HepG2 (cell line): Measurements from ENCODE around the gene SMLR1. TPM values are rescaled to one million over a fixed set of nuclear protein-coding genes. Genes with fewer than 3 reads are reported as not detected.

ENCODE experiments used
- HNF4G ChIP-seq, 2 experiments: sonication (generic) in 1 of 2; formaldehyde crosslinking in 1 of 2; IDR thresholded peaks; 2 replicates each; pipeline versions ENCODE4 v1.4.0 to v1.6.1; 2011 to 2020; ENCODE audit warnings: borderline replicate concordance in 2 of 2, low read depth in 2 of 2, mild to moderate bottlenecking in 2 of 2, low read length in 1 of 2, missing genetic modification reagents in 1 of 2, moderate library complexity in 1 of 2
- NBN ChIP-seq: fragments of 450-650 bp; conservative IDR thresholded peaks from 2 replicates; pipeline ENCODE4 v1.6.1; 2017
- SP1 ChIP-seq, 2 experiments: fragments of 450-650 bp in 1 of 2; sonication (generic) in 1 of 2; formaldehyde crosslinking in 1 of 2; IDR thresholded peaks; 2 replicates each; pipeline versions ENCODE4 v1.4.0 to v1.6.1; 2016 to 2020; ENCODE audit warnings: missing genetic modification reagents in 1 of 2
- STAT5B ChIP-seq: sonication (generic); formaldehyde crosslinking; IDR thresholded peaks from 2 replicates; pipeline ENCODE4 v1.4.0; 2020; ENCODE audit warnings: missing genetic modification reagents
- TBX3 ChIP-seq: fragments of 450-650 bp; IDR thresholded peaks from 2 replicates; pipeline ENCODE4 v1.6.1; 2017; ENCODE audit warnings: antibody characterized with exemption, mild to moderate bottlenecking, inconsistent platforms, borderline replicate concordance
- THYN1 ChIP-seq: sonication (generic); formaldehyde crosslinking; IDR thresholded peaks from 2 replicates; pipeline ENCODE4 v1.8.1; 2023; ENCODE audit warnings: low read depth, mild to moderate bottlenecking, moderate library complexity, missing genetic modification reagents, borderline replicate concordance
- ZC3H13 ChIP-seq: sonication (generic); formaldehyde crosslinking; IDR thresholded peaks from 2 replicates; pipeline ENCODE4 v1.8.1; 2023; ENCODE audit warnings: mild to moderate bottlenecking, missing genetic modification reagents, moderate library complexity
- ZNF33A ChIP-seq: sonication (generic); formaldehyde crosslinking; IDR thresholded peaks from 2 replicates; pipeline ENCODE4 v1.5.1; 2020; ENCODE audit warnings: missing genetic modification reagents, mild to moderate bottlenecking, moderate library complexity, borderline replicate concordance
- ZNF354B ChIP-seq: sonication (generic); formaldehyde crosslinking; IDR thresholded peaks from 2 replicates; pipeline ENCODE4 v1.8.0; 2022; ENCODE audit warnings: mild to moderate bottlenecking, missing genetic modification reagents
- ZNF781 ChIP-seq: sonication (generic); formaldehyde crosslinking; IDR thresholded peaks from 2 replicates; pipeline ENCODE4 v1.5.1; 2020; ENCODE audit warnings: borderline replicate concordance, mild to moderate bottlenecking, missing genetic modification reagents; ENCODE audit errors: not compliant biosample characterization
- ZNF883 ChIP-seq: sonication (generic); formaldehyde crosslinking; IDR thresholded peaks from 2 replicates; pipeline ENCODE4 v1.5.1; 2020; ENCODE audit warnings: mild to moderate bottlenecking, missing genetic modification reagents; ENCODE audit errors: not compliant biosample characterization
- polyA plus RNA-seq, 8 experiments: library from polyadenylated mRNA; depleted of rRNA in 3 of 8; stranded (reverse) in 7 of 8; unstranded in 1 of 8; fragments of >200 nt; fragmentation: Illumina TruSeq in 4 of 8; extraction: Trizol in 4 of 8; gene quantifications; 2 replicates each; pipeline versions ENCODE4 v1.2.1 to v1.2.3, GENCODE V29; 2011 to 2016; ENCODE audit warnings: low read depth in 4 of 8, missing spikeins in 1 of 8, mixed read lengths in 1 of 8; ENCODE audit not compliant: insufficient read depth in 1 of 8
- total RNA-seq, 5 experiments: library from RNA; depleted of rRNA; stranded (reverse); fragments of >200 nt; fragmentation: Illumina TruSeq; extraction: Trizol; gene quantifications; 2 replicates each; pipeline ENCODE4 v1.2.3, GENCODE V29; 2016; ENCODE audit warnings: low read depth in 1 of 5
- TF ChIP-seq, protein P1 (sequence below): sonication (generic); formaldehyde crosslinking; conservative IDR thresholded peaks from 2 replicates; pipeline ENCODE4 v1.5.0; 2020; ENCODE audit warnings: missing genetic modification reagents
- TF ChIP-seq, protein P2 (sequence below): sonication (generic); formaldehyde crosslinking; conservative IDR thresholded peaks from 2 replicates; pipeline ENCODE4 v1.4.0; 2020; ENCODE audit warnings: missing genetic modification reagents
- TF ChIP-seq, protein P3 (sequence below): sonication (generic); formaldehyde crosslinking; IDR thresholded peaks from 2 replicates; pipeline ENCODE4 v1.4.0; 2020; ENCODE audit warnings: missing genetic modification reagents, low read depth, mild to moderate bottlenecking, borderline replicate concordance
- TF ChIP-seq, protein P4 (sequence below): sonication (generic); formaldehyde crosslinking; IDR thresholded peaks from 2 replicates; pipeline ENCODE4 v1.4.0; 2020; ENCODE audit warnings: mild to moderate bottlenecking, low read depth, missing genetic modification reagents
- TF ChIP-seq, protein P5 (sequence below): IDR thresholded peaks from 2 replicates; pipeline ENCODE4 v1.6.1; 2016; ENCODE audit warnings: mild to moderate bottlenecking, missing biosample characterization, missing genetic modification reagents
- TF ChIP-seq, protein P6 (sequence below): sonication (generic); formaldehyde crosslinking; IDR thresholded peaks from 2 replicates; pipeline ENCODE4 v1.8.1; 2023; ENCODE audit warnings: mild to moderate bottlenecking, inconsistent platforms, moderate library complexity, missing genetic modification reagents, borderline replicate concordance
- TF ChIP-seq, protein P7 (sequence below): sonication (generic); formaldehyde crosslinking; IDR thresholded peaks from 2 replicates; pipeline ENCODE4 v1.5.1; 2020; ENCODE audit warnings: mild to moderate bottlenecking, moderate library complexity, missing genetic modification reagents

Gene SMLR1
- total and polyA plus RNA-seq, 2 of the 13 experiments (the other 11 are each of a cell fraction or from before 2014, with no cell fraction given) = 41.8 to 104 TPM

DNA sequence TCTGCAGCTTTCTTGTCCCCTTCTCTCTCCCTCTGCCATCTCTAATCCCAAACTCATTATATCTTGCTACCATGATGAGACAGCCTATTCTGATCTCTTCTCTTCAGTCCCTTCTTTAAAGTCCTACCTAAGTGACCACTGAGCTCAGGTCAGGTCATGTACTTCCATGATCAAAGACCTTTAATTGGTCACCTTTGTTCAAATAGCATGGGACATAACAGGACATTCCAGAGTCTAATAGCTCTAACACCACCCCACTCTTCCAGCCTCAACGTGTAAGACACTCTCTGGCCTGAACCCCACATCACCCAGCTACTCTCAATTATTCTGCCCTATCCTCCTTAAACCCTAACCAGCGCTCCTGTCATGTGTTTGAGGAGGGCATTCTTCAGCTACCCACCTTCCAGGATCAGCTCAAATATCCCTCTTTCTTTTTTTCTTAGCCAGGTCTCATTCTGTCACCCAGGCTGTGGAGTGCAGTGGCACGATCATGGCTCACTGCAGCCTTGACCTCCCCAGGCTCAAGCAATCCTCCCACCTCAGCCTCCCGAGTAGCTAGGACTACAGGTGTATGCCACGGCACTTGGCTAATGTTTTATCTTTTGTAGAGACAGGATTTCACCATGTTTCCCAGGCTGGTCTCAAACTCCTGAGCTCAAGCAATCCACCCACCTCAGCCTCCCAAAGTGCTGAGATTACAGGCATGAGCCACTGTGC, 2.1 kb upstream of the SMLR1 start (continued):
- TF ChIP-seq, protein P1, sequence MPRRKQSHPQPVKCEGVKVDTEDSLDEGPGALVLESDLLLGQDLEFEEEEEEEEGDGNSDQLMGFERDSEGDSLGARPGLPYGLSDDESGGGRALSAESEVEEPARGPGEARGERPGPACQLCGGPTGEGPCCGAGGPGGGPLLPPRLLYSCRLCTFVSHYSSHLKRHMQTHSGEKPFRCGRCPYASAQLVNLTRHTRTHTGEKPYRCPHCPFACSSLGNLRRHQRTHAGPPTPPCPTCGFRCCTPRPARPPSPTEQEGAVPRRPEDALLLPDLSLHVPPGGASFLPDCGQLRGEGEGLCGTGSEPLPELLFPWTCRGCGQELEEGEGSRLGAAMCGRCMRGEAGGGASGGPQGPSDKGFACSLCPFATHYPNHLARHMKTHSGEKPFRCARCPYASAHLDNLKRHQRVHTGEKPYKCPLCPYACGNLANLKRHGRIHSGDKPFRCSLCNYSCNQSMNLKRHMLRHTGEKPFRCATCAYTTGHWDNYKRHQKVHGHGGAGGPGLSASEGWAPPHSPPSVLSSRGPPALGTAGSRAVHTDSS (CRISPR knock-in tag) = no peak
- TF ChIP-seq, protein P2, sequence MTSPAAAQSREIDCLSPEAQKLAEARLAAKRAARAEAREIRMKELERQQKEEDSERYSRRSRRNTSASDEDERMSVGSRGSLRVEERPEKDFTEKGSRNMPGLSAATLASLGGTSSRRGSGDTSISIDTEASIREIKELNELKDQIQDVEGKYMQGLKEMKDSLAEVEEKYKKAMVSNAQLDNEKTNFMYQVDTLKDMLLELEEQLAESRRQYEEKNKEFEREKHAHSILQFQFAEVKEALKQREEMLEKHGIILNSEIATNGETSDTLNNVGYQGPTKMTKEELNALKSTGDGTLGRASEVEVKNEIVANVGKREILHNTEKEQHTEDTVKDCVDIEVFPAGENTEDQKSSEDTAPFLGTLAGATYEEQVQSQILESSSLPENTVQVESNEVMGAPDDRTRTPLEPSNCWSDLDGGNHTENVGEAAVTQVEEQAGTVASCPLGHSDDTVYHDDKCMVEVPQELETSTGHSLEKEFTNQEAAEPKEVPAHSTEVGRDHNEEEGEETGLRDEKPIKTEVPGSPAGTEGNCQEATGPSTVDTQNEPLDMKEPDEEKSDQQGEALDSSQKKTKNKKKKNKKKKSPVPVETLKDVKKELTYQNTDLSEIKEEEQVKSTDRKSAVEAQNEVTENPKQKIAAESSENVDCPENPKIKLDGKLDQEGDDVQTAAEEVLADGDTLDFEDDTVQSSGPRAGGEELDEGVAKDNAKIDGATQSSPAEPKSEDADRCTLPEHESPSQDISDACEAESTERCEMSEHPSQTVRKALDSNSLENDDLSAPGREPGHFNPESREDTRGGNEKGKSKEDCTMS (CRISPR knock-in tag) = no peak
- TF ChIP-seq TBX3 = peak; percentile 61; the same call in 1 of the 2 replicates
- no peak for TF ChIP-seq ZNF354B (CRISPR knock-in tag)
- TF ChIP-seq ZNF781 = no peak
- TF ChIP-seq, protein P3, sequence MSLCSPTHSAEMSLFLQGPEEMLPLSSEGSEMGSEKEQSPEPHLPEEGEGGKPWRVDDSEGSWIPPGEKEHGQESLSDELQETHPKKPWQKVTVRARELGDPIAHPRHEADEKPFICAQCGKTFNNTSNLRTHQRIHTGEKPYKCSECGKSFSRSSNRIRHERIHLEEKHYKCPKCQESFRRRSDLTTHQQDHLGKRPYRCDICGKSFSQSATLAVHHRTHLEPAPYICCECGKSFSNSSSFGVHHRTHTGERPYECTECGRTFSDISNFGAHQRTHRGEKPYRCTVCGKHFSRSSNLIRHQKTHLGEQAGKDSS = no peak
- TF ChIP-seq THYN1 (CRISPR knock-in tag) = no peak
- TF ChIP-seq ZNF33A (CRISPR knock-in tag) = no peak
- TF ChIP-seq, protein P4, sequence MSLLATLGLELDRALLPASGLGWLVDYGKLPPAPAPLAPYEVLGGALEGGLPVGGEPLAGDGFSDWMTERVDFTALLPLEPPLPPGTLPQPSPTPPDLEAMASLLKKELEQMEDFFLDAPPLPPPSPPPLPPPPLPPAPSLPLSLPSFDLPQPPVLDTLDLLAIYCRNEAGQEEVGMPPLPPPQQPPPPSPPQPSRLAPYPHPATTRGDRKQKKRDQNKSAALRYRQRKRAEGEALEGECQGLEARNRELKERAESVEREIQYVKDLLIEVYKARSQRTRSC (CRISPR knock-in tag) = no peak
- TF ChIP-seq NBN = no peak
- no peak for TF ChIP-seq ZNF883
- TF ChIP-seq SP1 (IDR thresholded peaks at IDR 0.05) = no peak
- TF ChIP-seq SP1 (CRISPR knock-in tag; IDR thresholded peaks at IDR 0.05) = no peak
- TF ChIP-seq, protein P5, sequence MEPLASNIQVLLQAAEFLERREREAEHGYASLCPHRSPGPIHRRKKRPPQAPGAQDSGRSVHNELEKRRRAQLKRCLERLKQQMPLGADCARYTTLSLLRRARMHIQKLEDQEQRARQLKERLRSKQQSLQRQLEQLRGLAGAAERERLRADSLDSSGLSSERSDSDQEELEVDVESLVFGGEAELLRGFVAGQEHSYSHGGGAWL (CRISPR knock-in tag) = no peak
- no peak for TF ChIP-seq STAT5B (CRISPR knock-in tag)
- TF ChIP-seq, protein P6, sequence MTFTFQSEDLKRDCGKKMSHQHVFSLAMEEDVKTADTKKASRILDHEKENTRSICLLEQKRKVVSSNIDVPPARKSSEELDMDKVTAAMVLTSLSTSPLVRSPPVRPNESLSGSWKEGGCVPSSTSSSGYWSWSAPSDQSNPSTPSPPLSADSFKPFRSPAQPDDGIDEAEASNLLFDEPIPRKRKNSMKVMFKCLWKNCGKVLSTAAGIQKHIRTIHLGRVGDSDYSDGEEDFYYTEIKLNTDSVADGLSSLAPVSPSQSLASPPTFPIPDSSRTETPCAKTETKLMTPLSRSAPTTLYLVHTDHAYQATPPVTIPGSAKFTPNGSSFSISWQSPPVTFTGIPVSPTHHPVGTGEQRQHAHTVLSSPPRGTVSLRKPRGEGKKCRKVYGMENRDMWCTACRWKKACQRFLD (CRISPR knock-in tag) = no peak
- TF ChIP-seq, protein P7, sequence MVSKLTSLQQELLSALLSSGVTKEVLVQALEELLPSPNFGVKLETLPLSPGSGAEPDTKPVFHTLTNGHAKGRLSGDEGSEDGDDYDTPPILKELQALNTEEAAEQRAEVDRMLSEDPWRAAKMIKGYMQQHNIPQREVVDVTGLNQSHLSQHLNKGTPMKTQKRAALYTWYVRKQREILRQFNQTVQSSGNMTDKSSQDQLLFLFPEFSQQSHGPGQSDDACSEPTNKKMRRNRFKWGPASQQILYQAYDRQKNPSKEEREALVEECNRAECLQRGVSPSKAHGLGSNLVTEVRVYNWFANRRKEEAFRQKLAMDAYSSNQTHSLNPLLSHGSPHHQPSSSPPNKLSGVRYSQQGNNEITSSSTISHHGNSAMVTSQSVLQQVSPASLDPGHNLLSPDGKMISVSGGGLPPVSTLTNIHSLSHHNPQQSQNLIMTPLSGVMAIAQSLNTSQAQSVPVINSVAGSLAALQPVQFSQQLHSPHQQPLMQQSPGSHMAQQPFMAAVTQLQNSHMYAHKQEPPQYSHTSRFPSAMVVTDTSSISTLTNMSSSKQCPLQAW = no peak
- no peak for TF ChIP-seq HNF4G (IDR thresholded peaks at IDR 0.05; ENCODE audit: borderline replicate concordance, low read depth, low read length)
- no peak for TF ChIP-seq HNF4G (CRISPR knock-in tag; IDR thresholded peaks at IDR 0.05; ENCODE audit: borderline replicate concordance, low read depth)
- TF ChIP-seq ZC3H13 (CRISPR knock-in tag) = no peak
